HG02759 (cell line): ENCODE measurements around the gene GLRX5.
"Not testable (repeated sequence)": the region's sequence is repeated elsewhere in the genome, so short reads cannot be mapped to it uniquely, and the experiment has no call there.

Experiments
- ATAC-seq: cut with Tn5 transposase; IDR thresholded peaks from one replicate; pipeline ENCODE4 v1.9.1; 2021; ENCODE audit warnings: mild to moderate bottlenecking, moderate library complexity; ENCODE audit not compliant: unreplicated experiment

The GLRX5 gene

DNA sequence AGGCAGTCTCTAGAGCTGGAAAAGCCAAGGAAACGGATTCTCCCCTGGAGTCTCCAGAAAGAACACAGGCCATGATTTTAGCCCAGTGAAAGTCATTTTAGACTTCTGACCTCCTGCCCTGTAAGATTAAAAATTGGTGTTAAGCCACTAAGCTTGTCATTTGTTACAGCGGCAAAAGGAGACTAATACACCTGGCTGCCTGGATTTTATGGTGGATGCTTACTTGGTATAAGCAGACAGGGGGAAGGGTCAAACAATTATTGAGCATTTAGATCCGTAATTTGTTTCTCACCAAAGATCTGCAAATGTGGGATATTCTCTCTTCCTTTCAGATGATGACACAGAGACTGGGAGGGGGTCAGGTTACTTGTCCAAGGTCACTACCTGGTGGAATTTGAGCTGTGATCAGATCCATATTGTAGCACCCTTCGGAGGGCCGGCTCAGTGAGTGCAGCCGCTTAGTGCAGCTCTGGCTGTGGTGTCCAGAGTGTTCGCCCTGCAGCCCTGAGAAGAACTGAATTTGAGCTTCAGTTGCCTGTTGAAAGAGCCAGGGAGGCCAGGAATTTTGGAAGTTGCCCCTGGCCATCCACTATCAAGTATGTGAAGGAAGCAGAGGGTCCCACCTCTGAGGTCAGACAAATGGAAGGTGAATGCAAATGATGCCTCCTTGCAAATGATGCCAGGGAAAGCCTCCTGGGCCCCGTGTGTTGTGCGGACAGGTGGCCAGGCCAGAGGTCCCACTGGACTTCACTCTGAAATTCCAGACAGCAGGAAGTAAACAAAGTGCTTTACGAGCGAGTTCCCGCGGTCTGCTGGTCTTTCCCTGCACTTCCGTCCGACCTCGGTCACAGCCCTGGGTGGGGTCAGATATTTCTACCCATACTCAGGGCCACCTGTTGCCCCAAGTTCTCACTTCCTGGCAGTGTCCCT, 15.1 kb downstream of the GLRX5 start:
- no peak for ATAC-seq

DNA sequence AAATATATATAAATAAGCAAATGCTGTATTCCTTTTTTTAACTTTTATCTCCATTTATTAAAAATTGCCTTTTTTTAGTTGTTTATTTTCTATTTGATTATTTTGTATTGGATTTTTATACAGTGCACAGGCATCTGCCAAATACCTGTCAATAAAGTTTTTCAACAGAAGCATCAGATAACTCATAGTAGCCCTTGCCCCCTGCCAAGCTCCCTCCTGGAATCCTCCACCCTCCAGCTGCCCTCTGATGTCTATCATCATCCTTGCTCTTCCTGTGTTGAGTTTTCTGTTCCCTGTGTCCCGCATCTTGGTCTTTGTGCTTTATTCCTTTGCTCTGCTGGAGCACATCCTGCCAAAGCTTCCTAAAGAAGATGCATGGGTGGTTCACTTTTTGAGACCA, 16.6 kb downstream of the GLRX5 start:
- no peak for ATAC-seq

DNA sequence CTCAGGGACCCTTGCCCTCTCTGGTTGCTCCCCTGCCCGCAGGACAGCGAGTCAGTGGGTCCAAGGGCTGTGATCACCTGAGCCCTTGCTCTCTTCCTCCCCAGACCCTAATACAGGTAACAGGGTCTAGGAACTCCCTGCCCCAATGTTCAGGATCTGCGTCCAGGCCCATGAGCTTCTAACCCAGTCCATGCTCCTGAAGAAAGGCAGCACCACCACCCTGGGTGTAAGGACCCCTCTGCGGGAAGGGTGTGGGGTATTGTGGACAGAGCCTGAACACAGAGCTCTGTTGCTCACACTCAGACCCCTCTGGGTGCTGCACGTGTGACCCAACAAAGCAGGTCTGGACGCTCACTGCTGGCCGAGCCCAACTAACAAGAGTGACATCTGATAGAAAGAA, 18.3 kb downstream of the GLRX5 start:
- ATAC-seq = no peak

DNA sequence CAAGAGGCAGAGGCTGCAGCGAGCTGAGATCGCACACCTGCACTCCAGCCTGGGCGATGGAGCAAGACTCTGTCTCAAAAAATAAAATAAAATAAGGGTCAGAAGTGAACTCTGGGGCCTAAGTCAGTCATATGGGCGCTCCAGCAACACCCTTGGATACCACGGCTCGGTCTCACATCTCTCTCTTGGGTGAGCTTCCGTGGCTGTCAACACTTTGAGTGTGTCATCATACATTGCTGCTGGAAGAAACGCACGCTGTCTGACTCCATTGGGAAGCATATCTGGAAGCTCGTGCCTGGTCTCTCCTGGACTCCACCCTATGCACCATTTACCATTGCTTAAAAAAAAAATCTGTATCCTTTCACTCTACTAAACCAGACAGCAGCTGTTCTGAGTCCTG, 20.2 kb downstream of the GLRX5 start:
- no peak for ATAC-seq

DNA sequence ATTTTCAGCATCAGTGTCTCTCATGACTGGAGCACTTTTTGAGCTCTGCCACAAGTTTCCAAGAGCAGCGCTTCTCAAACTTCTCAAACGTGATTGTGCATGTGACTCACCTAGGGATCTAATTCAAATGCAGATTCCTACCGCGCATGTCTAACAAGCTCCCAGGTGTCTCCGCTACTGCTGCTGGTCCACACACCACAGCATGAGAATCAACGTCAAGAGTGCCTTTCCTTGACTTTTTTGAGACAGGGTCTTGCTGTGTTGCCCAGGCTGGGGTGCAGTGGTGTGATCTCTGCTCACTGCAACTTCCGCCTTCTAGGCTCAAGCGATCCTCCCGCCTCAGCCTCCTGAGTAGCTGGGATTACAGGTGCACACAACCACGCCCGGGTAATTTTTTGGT, 22.4 kb downstream of the GLRX5 start:
- no peak for ATAC-seq

DNA sequence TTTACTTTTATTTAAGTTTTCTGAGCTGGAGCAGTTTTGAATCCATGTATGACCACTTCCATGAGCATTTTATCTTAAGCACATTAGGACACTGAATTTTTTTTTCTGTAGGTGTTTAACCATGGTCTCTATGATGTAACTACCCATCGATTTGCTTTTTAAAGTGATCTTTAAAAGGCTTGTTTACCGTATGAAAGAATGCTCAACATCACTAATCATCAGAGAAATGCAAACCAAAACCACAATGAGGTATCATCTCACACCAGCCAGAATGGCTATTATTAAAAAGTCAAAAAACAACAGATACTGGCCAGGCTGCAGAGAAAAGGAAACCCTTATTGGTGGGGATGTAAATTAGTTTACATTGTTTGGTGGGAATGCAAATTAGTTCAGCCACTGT, 23.0 kb downstream of the GLRX5 start:
- ATAC-seq = no peak

DNA sequence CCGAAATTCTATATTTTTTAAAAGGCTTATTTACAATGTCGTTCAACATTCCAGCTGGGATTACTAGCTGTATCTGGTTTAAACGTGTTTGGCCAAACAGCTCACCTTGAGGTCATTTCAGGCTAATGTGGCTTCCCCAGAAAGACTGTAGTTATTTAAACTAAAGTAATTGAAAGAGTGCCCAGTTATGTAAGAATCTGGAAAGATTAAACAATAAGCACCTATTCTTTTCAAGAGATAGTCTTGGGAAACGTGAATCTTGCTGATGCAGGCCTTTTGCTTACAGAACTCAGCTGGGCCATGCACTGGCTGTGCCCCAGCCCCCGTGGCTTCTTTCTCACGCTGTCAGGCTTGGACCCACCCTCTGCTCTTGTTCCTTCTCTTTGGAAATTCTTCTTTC, 24.4 kb downstream of the GLRX5 start:
- ATAC-seq = no peak

DNA sequence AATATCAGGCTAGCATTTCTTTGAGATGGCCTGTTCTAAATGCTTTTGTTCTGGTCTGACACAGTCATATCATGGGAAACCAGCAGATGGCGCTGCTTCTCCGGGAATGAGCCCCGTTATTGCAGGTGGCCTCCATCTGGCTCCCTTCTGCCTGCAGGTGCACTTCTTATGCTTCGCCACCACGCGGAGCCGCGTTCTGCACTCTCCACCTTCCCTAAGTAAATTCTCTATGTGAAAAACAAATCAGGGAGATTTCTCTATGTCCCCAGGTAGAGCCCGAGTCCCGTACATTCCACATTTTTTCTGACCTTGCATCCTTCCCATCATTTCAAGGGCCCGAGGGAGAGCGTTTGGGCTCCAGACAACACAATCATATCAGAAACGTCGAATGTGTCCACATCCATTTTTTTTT, 26.2 kb downstream of the GLRX5 start:
- peak; percentile 87 for ATAC-seq

DNA sequence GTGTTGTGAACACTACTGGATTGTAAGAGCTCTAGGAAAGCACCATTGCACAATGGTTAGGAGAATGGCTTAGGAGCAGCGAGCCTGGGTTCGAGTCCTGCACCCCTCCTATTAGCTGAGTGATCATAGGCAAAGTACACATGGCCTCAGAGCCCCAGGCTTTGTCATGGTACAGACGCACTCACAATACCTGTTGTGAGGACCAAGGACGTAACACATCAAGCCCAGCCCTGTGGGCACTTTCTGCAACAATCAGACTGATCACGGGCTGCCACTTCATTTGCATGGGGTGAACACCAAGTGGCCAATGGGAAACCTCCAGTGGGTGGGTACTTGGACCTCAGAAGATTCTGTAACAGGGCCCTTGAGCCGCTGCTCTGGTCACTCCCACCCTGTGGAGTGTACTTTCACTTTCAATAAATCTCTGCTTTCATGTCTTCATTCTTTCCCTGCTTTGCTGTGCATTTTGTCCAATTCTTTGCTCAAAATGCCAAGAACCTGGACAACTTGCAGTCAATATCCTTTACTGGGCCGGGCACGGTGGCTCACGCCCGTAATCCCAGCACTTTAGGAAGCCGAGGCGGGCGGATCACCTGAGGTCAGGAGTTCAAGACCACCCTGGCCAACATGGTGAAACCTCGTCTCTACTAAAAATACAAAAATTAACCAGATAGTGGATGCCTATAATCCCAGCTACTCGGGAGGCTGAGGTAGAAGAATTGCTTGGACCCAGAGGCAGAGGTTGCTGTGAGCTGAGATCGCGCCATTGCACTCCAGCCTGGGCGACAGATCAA, 28.2 kb downstream of the GLRX5 start:
- ATAC-seq = no peak

DNA sequence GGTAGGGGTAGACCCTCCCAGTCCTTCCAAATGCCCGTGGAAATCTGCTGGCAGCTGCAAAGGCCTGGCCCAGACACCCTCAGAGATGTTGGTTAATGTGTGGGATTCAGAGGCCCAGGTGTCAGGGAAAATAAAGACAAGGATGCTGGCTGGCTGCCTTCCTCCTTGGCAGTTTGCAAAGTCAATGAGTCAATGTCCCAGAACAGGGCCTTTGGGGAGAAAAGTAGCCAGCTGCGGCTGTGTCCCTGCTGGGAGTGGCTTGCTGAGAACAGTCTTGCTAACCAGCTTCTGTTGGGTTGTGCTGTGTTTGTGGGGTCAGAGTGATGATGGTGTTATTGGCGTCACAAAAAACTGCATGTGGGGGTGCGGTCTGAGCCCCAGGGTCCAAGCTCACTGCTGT, 29.2 kb downstream of the GLRX5 start:
- ATAC-seq = no peak

DNA sequence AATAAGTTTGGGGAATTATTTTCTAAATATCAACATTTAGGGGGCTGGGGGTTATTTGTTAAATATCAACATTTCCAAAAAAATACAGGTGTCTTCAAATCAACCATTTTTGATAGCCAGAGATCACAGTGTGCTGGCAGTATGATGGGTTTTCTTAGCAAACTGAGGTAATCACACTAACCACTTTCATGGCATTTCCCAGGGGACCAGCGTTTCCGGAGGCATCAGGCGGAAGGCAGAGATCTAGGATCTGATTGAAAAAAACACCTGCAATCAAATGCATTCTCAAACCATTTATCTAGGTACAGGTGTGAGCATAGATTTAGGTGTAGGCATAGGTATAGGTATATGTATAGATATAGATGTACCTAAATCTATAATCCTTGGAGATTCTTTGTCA, 34.6 kb downstream of the GLRX5 start:
- ATAC-seq = no peak

DNA sequence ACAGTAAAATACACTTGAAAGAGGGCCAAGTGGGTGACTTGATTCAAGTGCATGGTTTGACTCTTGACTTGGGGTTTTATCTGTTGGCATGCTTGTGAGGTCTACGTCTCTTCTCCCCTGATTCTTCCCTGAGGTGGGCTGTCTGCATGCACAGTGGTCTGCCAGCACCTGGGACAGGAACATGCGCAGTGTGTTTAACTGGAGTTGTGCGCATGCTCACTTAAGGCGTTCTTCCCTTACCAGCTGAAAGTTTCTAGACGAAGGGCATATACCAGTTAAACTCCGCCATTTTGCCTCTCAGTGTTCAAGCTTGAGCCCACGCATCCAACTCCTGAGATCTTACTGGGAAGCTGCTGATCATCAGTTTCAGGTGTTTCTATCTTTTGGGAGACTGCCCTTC, 38.5 kb downstream of the GLRX5 start:
- ATAC-seq = no peak

DNA sequence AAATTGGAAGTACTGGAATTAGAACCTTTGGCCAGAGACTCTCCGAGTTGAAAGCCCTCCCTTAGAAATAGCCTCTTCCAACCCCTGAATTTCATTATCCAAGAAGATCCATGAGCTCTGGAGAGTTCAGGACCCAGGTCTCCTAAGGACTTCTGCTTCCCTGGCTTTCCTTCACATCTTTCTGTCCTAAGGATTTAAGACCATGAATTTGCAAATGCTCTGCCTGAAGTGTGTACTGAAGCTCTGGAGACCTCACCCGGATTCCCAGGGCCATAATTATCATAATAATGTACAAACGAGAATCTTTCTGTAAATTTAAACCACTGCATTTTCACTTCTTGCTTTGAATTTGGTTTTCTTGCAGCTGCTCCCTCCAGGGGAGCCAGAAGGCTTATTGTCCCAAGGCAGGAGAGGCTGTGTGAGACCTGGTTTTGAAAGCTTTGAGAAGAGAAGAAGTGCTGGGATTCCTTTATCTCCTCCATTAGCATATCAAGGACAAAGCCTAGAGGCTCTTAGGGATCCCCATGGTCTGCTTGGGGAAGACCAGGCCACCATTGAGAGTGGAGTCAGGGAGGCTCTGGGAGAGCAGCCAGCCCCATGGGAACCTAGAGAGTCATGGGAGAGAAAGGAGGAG, 41.1 kb downstream of the GLRX5 start:
- ATAC-seq = no peak

DNA sequence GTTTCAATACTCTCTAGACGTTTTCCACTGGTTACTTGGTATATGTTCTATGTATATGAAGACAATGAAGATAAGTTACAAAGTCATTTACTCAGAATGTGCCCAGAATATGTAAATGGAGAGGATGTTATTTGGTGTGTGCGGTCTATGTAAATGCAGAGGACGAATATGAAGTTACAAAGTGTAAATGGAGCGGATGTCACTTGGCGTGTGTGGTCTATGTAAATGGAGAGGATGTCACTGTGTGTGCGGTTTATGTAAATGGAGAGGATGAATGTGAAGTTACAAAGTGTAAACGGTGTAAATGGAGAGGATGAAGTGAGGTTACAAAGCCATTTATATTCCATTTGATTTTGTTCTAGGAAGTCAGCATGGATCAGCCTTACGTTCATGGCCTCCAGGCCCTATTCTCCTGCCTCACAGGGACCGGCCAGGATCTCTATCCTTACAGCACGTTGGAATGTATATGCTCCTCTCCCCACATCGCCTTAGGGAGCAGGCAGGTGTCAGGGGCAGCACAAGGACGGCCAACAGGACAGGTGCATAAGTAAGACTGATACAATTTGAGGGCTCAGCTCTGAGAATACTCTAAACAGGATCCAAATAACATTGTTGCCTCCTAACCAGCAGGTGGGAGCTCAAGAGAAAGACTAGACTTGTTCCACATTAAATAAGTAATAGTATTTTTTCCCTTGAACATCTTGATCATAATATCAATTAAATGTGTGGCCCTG, 42.4 kb downstream of the GLRX5 start:
- ATAC-seq = peak; percentile 94

DNA sequence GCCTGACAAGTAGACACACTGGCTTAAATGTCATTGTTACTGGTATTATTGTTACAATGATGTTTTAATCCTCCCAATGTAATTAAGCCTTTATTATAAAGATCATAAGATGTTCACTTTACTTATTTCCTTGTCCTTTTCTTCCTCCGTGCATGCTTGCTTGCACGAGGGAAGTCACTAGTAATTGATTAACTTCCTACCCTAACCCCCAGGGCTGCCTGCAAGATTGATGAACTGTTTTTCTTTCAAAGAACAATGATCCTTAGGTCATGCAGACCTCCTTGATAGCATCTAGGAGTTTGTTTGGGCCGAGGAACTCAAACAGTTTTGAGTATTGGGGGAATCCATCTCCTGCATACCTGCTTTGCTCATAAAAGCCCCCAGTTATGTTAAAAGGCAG, 43.0 kb downstream of the GLRX5 start:
- ATAC-seq = no peak

DNA sequence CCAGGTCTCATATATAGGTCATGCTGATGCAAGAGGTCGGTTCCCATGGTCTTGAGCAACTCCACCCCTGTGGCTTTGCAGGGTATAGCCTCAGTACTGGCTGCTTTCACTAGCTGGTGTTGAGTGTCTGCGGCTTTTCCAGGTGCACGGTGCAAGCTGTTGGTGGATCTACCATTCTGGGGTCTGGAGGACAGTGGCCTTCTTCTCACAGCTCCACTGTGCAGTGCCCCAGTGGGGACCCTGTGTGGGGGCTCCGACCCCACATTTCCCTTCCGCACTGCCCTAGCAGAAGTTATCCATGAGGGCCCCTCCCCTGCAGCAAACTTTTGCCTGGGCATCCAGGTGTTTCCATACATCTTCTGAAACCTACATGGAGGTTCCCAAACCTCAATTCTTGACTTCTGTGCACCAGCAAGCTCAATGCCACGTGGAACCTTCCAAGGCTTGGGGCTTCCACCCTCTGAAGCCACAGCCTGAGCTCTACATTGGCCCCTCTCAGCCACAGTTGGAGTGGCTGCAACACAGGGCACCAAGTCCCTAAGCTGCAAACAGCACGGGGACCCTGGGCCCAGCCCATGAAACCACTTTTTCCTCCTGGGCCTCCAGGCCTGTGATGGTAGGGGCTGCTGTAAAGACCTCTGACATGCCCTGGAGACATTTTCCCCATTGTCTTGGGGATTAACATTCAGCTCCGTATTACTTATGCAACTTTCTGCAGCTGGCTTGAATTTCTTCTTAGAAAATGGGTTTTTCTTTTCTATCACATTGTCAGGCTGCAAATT, 49.2 kb downstream of the GLRX5 start:
- not testable (repeated sequence) for ATAC-seq

DNA sequence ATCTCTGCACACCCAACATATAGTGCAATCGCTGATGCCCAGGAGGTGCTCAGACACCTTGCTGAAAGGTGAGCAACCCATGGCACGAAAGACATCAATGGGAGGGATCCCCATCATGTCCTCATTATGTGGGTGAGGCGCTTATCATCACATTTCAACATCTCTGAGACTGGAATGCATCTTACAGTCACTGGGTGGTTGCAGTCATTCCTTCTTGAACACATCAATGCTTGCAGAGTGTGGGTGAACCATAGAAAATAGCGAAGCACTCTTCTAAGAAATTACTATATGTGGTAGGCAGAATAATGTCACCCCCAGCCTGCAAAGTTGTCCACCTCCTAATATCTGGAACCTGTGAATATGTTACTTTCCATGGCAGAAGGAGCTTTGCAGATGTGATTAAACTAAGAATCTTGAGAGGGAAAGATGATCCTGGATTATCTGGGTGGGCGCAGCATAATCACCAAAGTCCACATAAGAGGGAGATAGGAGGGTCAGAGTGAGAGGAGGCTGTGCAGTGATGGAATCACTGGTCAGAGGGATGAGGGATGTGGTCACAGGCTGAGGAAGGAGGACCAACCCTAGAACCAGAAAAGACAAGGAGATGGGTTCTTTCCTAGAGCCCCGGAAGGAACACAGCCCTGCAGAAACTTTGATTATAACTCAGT, 51.2 kb downstream of the GLRX5 start:
- ATAC-seq = no peak

DNA sequence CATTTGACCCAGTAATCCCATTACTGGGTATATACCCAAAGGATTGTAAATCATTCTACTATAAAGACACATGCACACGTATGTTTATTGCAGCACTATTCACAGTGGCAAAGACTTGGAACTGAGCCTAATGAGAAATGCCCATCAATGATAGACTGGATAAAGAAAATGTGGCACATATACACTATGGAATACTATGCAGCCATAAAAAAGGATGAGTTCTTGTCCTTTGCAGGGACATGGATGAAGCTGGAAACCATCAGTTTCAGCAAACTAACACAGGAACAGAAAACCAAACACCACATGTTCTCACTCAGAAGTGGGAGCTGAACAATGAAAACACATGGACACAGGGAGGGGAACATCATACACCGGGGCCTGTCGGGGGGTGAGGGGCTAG, 56.3 kb downstream of the GLRX5 start:
- ATAC-seq = not testable (repeated sequence)
